8988T (cell line): ENCODE measurements around the gene PRPF6.
"Not testable (repeated sequence)": the region's sequence is repeated elsewhere in the genome, so short reads cannot be mapped to it uniquely, and the experiment has no call there.

Experiments used
- DNase-seq: peaks from one replicate; pipeline ENCODE4 v3.0.0; 2011

Gene PRPF6

DNA sequence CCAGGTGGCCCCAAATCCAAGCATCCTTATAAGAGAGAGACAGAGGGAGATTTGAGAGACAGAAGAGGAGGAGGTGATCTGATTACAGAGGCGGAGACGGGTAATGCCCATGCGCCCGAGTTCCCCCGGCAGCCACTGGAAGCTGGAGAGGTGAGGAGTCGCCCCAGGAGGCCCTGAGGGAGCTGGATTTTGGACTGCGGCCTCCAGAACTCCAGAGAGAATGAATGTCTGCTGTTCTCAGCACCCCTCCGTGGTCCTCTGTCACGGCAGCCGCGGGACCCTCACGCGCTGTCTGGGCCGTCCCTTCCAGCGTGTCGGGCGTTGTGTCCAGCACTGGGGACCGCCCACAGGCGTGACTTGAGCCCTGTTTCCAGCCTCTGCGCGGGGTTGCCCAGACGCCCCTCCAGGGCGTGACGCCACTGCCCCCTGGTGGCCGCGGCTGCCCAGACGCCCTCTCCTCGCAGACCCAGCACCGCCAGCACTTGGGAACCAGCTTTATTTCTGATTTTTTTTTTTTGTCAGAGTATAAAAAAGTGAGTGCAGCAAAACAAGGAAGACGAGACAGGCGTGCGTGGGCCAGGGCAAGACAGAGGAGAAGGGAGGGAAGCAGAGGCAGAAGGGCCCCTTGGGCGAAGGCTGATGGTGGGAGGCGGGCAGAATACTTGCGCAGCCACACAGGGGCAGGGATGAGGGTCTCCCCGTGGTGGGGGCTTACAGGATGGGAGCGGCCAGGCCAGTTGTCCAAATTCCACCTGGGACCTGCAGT is 7.1 kb upstream of the PRPF6 start:
- DNase-seq: peak; percentile 99

DNA sequence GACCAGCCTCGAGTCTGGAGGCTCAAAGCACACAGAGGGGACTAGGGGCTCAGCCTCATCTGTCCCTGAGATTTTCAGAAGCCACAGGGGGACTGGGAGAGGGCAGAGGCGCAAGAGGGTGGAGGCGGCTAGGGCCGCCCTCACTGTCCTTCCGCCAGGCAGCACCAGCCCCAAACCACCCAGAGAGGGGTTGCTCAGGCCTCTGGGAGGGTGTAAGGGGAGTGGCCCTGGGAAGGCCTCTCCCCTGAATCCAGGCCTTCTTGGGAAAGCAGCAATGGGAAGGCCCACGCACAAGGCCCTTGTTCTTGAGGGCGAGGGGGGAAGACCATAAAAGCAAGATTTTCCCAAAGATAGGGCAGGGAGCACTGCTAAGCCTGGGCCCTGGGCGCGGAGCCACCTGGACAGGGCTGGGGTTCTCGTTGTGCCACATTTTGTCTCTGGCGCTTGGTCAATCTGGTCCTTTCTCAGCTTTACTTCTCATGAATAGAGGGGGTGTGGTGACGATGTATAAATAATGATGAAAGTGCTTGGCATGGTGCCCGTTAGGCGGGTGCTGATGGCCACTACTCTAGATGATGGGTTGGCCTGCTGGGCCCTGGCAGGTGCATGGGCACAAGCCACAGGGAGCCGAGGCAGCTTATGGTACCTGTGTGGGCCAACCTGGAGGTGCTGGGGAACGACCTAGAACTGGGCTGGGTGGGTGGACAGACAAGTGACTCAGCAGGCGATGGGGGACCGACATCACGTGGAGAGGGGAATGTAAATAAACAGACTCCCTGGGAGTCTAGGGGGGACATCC is 6.3 kb upstream of the PRPF6 start:
- DNase-seq: peak; percentile 45

DNA sequence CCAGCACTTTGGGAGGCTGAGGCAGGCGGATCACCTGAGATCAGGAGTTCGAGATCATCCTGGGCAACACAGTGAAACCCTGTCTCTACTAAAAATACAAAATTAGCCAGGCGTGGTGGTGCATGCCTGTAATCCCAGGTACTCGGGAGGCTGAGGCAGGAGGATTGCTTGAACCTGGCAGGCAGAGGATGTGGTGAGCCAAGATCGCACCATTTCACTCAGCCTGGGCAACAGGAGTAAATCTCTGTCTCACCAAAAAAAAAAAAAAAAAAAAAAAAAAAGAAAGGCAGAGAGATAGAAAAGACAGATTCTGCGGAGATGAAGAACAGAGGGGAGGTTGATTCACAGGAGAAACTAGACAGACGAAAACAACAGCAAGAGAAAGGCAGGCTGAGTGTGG is 4.4 kb upstream of the PRPF6 start:
- DNase-seq: not testable (repeated sequence)

DNA sequence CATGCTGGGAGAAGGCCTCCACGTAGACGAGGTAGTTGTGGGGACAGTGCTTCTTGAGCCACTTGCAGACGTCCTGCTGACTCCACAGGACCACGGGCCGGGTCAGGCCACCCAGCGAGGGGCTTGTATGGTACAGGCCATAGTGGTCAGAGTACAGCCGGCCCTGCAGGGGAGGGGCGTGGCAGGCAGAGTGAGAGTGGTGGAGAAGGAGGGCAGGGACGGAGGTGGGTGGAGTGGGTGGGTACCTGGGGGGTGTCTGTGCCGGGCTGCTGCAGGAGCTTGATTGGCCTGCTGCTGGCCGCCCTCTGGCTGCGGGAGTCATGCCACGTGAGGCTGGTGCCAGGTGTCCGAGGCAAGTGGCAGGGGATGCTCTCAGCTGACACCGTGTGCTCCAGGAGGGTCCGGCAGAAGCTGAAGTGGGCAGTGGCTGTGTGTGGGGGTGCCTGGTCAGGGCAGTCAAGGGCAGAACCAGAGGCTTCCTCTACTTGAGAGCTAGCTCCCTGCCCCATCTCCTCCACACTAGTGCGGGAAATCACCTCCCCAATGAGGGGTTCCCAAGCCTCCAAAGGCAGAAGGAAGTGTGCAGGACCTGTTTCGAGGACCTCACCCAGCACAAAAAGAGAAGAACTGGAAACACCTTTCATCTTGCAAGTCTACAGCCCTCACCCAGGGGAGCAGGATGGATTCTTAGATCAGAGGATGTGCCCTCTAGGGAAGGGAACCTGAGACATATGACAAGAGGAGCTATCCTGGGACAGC is 3.8 kb upstream of the PRPF6 start:
- DNase-seq: peak; percentile 27

DNA sequence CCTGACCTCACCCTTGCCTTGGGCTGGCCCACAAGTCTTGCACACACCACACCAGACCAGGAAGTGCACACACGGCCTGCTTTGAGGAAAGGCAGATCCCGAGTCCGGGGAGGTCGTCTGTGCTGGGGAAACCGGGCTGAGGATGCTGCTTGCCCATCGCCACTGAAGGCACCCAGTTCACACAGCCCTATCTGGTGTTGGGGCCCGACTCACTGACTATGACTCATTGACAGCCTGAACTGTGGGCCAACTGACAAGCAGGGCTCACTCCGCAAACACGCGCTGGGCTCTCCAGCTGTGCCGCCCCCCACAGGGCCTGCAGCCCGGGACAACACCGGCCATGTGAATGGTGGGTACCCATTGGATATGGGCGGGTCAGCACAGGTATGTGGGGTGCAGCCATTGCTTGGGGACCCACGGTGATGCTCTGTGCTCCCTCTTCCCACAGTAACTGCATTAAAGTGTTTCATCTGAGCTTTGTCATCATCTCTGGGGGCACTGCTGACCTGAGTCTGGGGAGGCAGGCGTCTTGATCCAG is 3.1 kb upstream of the PRPF6 start:
- peak; percentile 62 for DNase-seq

DNA sequence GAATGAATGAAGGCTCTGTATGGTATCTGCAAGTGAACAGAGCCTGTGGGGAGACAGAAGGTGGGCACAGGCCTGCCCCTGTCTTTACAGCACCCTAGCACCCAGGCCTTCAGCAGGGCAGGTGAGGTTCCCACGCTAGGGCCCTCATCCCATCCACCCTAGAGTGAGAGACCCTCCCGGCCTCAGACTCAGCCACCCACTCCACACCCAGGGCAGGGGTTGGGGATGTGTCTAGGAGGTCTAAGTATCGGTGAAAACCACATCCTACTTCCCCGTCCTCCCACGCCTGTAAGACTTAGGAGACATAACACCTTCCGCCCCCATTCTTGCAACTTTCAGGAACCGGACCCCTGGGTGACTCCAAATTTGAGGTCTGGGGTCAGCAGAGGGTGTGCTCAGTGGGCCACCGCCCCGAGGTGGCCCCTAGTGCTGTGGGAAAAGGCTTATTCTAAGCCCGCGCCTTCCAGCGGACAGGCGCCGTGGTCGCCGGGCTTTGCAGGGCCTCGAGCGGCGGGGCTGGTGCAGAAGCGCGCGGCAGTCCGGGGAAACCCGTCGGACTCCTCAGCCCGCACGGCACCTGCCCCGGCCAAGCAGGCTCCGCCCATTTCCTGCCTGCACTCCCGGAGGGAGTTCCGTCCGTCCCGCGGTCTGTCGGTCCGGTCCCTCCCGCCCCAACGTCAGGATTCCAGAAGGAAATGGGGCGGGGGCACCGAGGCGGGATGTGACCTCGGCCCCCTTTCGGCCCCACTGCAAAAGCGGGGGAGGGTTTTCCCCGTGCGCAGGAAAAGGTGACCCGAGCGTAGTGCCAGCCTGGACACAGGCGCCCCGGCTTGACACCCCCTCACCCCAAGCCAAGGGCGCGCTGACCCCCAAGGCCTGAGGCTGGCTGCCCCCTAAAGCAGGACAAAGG is 2.4 kb upstream of the PRPF6 start:
- DNase-seq: peak; percentile 88

DNA sequence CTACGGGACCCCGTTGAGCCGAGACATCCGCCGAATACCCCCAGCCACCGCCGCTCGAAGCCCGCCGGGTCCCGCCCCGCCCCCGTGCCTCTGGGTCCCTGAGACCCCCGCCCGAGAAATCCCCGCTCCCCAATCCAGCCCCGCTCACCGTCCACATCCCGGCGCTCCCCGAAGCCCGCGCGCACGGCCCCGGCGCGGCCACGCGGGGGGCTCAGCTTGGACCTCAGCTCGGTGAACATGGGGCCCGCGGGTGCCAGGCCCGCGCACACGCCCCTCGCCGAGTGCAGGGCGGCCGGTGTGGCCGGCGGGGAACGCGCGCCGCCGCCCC is 1.7 kb upstream of the PRPF6 start:
- DNase-seq: no peak

DNA sequence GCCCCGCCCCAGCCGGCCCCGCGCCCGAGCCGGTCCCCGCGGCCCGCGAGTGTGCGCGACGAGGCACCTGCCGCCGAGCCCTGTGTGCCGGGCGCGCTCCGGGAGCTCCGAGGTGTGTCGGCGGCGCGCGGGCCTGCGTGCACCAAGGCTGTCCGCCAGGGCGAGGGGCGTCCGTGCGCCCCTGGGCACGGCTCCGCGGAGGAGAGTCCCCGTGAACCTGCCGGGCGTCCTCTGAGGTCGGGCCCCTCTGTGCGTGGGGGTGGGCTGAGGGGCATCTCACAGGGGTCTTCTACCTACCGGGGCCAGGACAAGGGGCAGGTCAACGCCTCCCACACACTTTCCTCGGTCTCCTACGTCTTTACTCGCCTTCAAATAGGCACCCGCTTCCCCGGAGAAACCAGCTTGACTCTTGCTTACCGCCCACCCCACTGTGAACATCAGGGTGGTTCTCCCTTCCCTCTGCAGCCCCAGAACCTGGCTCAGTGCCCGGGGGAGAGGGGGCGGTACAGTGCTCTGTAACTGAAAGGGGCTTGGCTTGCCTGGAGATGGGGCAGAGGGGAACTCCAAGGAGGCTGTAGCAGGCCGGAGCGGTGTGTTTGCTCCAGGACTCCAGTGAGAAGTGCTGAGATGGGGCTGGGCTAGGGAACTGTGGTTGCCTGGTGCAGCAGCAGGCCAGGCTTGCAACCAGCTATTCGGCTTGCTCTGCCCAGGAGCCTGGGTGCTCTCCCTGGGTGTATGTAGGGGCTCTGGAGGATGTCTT is 1.2 kb upstream of the PRPF6 start, which contains the start of gene SAMD10:
Gene SAMD10 (minus strand): TSS at position 86 of the 760 bp plus-strand sequence. CDS start 175 bp downstream, outside the sequence.
- peak; percentile 89 for DNase-seq

DNA sequence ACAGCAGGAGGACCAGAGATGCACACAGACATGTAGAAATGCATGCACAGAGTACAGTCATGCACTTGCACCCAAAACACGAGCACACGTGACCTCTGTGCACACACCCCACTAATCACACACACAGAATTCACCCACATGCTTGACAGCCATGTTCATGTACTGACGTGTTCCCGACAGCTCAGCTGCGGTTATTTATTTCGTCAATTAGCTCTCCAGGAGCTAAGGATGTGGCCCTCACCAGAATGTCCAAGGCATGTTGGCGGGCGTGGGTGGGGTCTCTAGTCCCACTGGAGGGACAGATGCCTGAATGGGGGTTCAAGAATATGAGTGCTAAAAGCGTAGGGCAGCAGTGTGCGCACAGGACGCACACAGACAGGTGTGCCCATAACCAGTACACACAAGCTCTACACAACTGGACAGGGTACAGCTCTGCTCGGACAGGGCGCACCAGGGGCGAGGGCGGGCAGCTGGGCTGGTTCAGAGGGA is 571 bp upstream of the PRPF6 start:
- DNase-seq: peak; percentile 25

DNA sequence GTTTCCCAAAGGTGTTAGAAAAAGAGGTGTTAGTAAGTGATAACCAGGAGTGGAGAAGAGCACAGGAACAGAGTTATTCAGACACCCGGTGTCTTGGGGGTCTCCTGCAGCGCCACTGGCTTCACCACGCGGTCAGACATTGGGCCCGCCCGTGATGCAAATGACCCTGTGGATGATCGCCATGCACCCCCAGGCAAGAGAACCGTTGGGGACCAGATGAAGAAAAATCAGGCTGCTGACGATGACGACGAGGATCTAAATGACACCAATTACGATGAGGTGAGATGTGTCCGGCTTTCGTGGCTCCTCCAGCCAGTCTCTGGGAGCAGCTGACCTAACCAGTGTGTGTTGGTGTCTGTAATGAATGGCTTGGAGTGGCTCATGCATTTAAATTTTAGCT is 2.0 kb downstream of the PRPF6 start:
- DNase-seq: no peak

DNA sequence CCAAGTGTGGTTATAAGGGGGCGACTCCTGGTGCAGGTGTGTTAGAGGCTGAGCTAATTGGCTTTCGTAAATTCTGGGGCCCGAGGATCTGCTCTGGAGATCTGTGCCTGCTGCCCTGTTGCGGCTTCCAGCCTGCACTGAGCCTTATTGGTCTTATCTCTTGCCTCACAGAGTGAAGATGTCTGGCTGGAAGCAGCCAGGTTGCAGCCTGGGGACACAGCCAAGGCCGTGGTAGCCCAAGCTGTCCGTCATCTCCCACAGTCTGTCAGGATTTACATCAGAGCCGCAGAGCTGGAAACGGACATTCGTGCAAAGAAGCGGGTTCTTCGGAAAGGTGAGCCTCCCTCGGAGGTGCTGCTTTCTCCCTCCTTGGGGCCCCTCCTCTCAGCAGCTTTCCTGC is 20.0 kb downstream of the PRPF6 start:
- no peak for DNase-seq

DNA sequence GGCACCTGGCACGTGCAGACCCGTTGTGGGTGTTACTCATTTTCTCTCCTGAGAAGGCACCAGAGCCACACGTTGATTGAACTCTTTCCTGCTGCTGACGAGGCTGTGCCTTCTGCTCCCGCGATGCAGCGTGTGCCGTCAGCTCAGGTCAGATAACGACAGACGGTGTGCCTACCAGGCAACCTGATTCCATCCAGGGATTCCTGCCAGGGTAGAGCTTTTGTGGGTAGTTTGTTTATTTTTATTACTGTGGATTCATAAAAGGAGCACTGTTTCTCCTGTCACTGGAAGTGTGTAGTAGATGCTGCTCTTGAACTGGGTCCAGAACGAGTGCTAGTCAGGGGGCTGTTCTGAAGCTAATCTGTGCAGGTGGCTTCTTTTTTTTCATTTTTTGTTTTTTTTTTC is 20.7 kb downstream of the PRPF6 start:
- DNase-seq: no peak

DNA sequence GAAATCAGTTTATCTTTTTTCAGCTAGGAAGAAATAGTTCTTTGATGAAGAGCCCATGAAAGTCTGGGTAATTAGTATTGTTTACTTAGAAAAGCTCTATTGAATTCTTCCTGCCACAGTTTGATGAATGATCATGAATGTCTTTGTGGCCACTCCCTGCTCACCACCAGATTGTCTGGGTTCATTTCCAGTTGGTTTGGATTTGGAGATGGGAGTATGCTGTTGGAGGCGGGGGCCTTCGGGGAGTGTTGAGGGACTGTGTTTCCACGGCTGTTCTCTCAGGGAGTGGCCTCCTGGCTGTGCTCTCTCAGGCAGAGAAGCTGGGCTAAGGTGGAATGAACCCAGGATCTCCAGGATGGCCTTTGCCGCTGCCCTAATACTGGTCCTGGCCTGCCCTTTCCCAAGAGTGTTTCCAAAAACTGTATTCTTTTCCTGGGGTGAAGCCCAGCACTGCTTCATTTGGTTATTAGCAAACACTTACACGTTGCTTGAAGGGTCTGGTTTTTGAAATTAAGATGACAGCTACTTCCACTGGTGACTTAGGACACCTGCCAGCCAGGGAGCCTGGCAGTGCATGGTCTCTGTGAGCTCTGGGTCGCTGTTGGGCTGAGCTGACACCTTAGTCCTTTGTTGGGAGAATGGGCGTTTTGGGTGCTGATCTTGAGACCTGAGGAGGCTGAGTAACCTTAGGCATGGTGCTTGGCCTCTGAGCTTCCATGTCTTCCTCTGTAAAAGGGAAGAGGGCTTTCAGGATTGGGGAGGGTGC is 23.2 kb downstream of the PRPF6 start:
- DNase-seq: no peak

DNA sequence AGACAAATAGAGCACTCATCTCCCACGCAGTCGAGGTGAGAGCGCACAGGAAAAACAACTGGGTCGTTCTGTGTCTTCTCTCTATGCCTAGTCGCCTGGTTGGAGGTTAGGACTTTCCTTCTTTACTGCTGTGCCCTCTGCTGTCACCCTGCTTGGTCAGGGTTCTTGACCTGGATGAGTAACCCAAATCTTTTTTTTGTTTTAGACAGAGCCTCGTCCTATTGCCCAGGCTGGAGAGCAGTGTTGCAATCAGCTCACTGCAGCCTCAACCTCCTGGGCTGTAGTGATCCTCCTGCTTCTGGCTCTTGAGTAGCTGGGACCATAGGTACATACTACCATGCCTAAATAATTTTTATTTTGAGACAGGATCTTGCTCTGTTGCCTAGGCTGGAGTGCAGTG is 24.5 kb downstream of the PRPF6 start:
- no peak for DNase-seq

DNA sequence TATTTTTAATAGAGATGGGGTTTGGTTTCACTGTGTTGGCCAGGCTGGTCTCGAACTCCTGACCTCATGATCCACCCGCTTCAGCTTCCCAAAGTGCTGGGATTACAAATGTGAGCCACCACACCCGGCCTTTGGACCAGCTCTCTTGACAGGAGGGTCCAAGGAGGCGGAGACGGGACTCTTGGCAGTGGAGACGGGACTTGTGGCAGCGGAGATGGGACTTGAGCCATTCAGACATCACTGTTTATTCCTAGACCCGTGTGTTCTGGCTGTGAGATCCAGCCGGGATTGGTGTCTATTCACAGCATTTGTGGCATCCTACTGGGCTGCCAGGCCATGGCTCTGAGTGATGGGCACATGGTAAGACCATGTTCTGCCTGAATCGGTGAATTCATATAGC is 25.6 kb downstream of the PRPF6 start:
- no peak for DNase-seq

DNA sequence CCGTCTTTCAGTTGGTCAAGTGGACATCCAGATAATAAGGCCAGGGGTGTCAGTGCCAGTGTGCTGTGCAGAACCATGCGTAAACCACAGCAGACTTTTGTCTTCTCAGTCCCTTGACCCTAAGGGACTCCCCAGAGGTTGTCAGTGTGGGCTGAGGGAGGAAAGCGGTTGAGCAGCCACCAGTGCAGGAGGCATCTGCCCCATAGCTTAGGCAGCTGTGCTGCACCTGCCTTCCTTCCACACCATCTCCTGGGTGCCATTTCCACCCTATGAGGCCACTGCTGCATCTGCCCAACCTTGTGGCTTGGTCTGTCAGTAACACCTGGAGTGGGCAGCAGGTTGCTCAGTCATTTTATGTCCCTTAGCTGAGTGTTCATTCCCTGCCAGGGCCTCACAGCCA is 26.0 kb downstream of the PRPF6 start:
- DNase-seq: no peak

DNA sequence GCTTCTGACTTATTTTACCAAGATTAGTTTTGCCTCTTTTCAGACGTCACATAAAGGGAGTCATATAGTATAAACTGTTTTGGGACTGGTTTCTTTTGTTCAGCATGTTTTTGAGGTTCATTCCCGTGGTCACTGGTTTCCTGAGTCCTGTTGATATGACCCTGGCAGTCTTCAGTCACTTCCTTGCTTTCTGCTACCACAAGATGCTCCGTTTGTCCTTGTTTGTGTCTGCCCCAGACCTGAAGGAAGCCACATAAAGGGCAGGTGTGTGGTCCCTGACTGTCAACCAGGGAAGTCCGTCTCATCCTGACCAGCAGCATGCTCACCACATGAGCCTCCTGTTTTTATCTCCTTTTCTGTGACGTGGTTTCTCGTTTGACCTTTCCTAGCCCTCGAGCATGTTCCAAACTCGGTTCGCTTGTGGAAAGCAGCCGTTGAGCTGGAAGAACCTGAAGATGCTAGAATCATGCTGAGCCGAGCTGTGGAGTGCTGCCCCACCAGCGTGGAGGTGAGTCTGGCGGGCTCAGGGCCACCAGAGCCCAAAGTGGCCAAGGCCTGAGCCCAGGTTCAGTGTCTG is 29.0 kb downstream of the PRPF6 start:
- DNase-seq: no peak

DNA sequence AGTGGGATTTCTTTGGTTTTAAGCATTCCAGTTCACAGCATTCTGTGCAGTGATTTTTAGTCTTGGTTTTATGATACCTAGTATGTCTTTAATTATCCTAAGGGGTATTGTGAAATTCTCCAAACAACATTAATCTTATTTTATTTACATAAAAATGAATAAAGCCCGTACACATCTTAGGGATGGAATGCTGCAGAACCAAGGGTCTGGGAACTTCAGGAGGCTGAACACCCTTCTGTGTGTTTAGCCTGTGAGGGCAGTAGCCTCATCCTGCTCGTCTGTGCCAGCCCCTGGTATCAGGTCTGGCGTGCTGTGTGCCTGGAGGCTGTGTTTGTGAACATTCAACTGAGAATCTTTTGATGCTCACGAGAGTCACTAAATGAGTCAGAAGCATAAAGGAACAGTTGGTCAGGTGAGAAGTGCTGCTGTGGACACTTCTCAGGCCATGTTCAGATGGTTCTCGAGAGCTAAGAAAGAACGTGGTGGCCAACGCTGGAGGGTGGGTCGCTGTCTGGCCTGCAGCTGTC is 29.8 kb downstream of the PRPF6 start:
- DNase-seq: no peak

DNA sequence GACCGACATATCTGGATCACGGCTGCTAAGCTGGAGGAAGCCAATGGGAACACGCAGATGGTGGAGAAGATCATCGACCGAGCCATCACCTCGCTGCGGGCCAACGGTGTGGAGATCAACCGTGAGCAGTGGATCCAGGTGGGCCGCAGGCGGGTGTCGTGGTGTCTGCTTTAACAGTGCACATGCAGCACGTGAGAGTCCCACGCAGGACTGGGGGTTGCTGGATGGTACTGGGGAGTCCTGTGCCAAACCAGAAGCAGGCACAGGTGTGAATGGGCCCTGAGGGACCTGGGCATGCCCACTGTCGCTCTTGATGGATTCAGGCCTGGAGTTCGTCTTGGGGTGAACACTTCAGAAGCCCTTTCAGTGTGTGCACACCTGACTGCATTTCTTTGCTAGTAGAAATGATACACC is 30.4 kb downstream of the PRPF6 start:
- DNase-seq: no peak
